B cell (primary cell): ENCODE results near the gene MCOLN1. TPM values are rescaled to one million over a fixed set of nuclear protein-coding genes. Genes with fewer than 3 reads are reported as not detected.

Experiments
- ATAC-seq: fragments of 200-7000 bp; cut with Tn5 transposase; one replicate; pipeline ENCODE4 v1.10.0; 2021; ENCODE audit warnings: low read depth, mild to moderate bottlenecking, moderate number of reproducible peaks, moderate library complexity
- CTCF ChIA-PET: fragments of 350-600 bp; sonication (Branson Sonifier 250); formaldehyde crosslinking; loops from one replicate; lab custom pipeline; 2021; ENCODE audit warnings: antibody characterized with exemption, inconsistent platforms; lab: Charles Lee
- POLR2A ChIA-PET: fragments of 350-600 bp; sonication (Branson Sonifier 250); formaldehyde crosslinking; loops from one replicate; lab custom pipeline; 2021; ENCODE audit warnings: antibody characterized with exemption; lab: Charles Lee
- DNase-seq: peaks from one replicate; pipeline ENCODE4 v3.0.0; 2013
- H2AFZ ChIP-seq: 2 replicates; pipeline ENCODE4 v1.6.1; 2012; ENCODE audit warnings: mild to moderate bottlenecking, low read depth, low read length; ENCODE audit not compliant: insufficient read depth, poor library complexity, severe bottlenecking
- H3K27ac ChIP-seq, 2 donors: 1 replicate in 1 of 2; 2 replicates in 1 of 2; pipeline ENCODE4 v1.5.1; 2012 to 2013; ENCODE audit warnings: low read length in 2 of 2, mild to moderate bottlenecking in 2 of 2, moderate library complexity in 1 of 2
- H3K27me3 ChIP-seq, 4 experiments: fragments of 200-600 bp in 1 of 4; sonication (generic) in 1 of 4; replicated peaks in 1 of 4; 1 replicate in 2 of 4; 2 replicates in 2 of 4; pipeline versions ENCODE4 v1.6.1 to v1.7.0; 2013 to 2016; ENCODE audit warnings: low read length in 3 of 4, mild to moderate bottlenecking in 2 of 4, mixed read lengths in 1 of 4, moderate library complexity in 1 of 4; ENCODE audit not compliant: insufficient read depth in 4 of 4, control insufficient read depth in 3 of 4; ENCODE audit errors: control extremely low read depth in 1 of 4
- H3K36me3 ChIP-seq, 2 experiments: replicated peaks in 1 of 2; 1 replicate in 1 of 2; 2 replicates in 1 of 2; pipeline versions ENCODE4 v1.6.1 to v1.7.1; 2013; ENCODE audit warnings: low read length in 1 of 2; ENCODE audit not compliant: insufficient read depth in 2 of 2, control insufficient read depth in 1 of 2; ENCODE audit errors: control extremely low read depth in 1 of 2, extremely low read depth in 1 of 2
- H3K4me1 ChIP-seq, 2 donors: fragments of 200-600 bp in 1 of 2; sonication (generic) in 1 of 2; 1 replicate in 1 of 2; 2 replicates in 1 of 2; pipeline versions ENCODE4 v1.5.1 to v1.6.1; 2013 to 2017; ENCODE audit warnings: low read length in 2 of 2; ENCODE audit not compliant: control insufficient read depth in 2 of 2, insufficient read depth in 2 of 2
- H3K4me2 ChIP-seq: replicated peaks from 2 replicates; pipeline ENCODE3; 2012; ENCODE audit warnings: mild to moderate bottlenecking, low read depth, low read length; ENCODE audit not compliant: poor library complexity, severe bottlenecking
- H3K4me3 ChIP-seq, 5 experiments: fragments of 200-600 bp in 1 of 5; sonication (generic) in 1 of 5; 1 replicate in 3 of 5; 2 replicates in 2 of 5; pipeline versions ENCODE4 v1.5.1 to v1.7.0; 2011 to 2016; ENCODE audit warnings: low read length in 4 of 5, mild to moderate bottlenecking in 4 of 5, low read depth in 2 of 5, control low read depth in 1 of 5, moderate library complexity in 1 of 5; ENCODE audit not compliant: insufficient read depth in 1 of 5; ENCODE audit errors: control extremely low read depth in 1 of 5, extremely low read depth in 1 of 5
- H3K79me2 ChIP-seq: fragments of 200-600 bp; sonication (generic); one replicate; pipeline ENCODE4 v1.6.0; 2016; ENCODE audit warnings: low read length; ENCODE audit not compliant: control insufficient read depth, insufficient read depth
- H3K9ac ChIP-seq: fragments of 200-600 bp; sonication (generic); 2 replicates; pipeline ENCODE4 v1.6.1; 2017; ENCODE audit warnings: mild to moderate bottlenecking, low read length, moderate library complexity
- H3K9me3 ChIP-seq, 3 donors: one replicate each; pipeline versions ENCODE4 v1.6.1 to v1.7.1; 2013; ENCODE audit warnings: low read length in 2 of 3; ENCODE audit not compliant: control insufficient read depth in 2 of 3, insufficient read depth in 1 of 3; ENCODE audit errors: control extremely low read depth in 1 of 3
- H4K20me1 ChIP-seq: 2 replicates; pipeline ENCODE4 v1.6.0; 2012; ENCODE audit warnings: mild to moderate bottlenecking, low read length; ENCODE audit not compliant: insufficient read depth, control insufficient read depth, poor library complexity, severe bottlenecking
- H3K27ac Mint-ChIP-seq: one replicate; pipeline ENCODE4 v1.8.0; 2021; ENCODE audit warnings: mixed read lengths
- H3K27me3 Mint-ChIP-seq: one replicate; pipeline ENCODE4 v1.8.0; 2021; ENCODE audit warnings: mixed read lengths
- H3K4me1 Mint-ChIP-seq: one replicate; pipeline ENCODE4 v1.8.0; 2021; ENCODE audit warnings: mixed read lengths
- H3K4me3 Mint-ChIP-seq: one replicate; pipeline ENCODE4 v1.8.0; 2021; ENCODE audit warnings: mixed read lengths
- H3K9me3 Mint-ChIP-seq: one replicate; pipeline ENCODE4 v1.8.0; 2022; ENCODE audit warnings: mixed read lengths; ENCODE audit not compliant: insufficient read depth
- CTCF ChIP-seq: fragments of 200-600 bp; IDR thresholded peaks from one replicate; pipeline ENCODE4 v1.8.0; 2022; ENCODE audit warnings: antibody characterized with exemption, mild to moderate bottlenecking
- EZH2 ChIP-seq: IDR thresholded peaks from 2 replicates; pipeline ENCODE4 v1.6.1; 2012; ENCODE audit warnings: borderline replicate concordance, low read depth, mild to moderate bottlenecking, moderate library complexity, low read length; ENCODE audit not compliant: insufficient read depth, poor library complexity, severe bottlenecking
- WGBS: methylation state at CpG from one replicate; pipeline ENCODE4 v1.1.5; 2013; ENCODE audit warnings: missing lambda C conversion rate; ENCODE audit not compliant: insufficient coverage; 5-methylcytosine and 5-hydroxymethylcytosine counted together
- intact Hi-C: fragments of 100-400 bp; cut with micrococcal nuclease; formaldehyde crosslinking; loops from one replicate; pipeline ENCODE4 v1.10.0; 2022
- polyA plus RNA-seq: library from polyadenylated mRNA; depleted of rRNA; stranded (reverse); fragments of >200 nt; gene quantifications from 2 replicates; pipeline ENCODE4 v1.2.3, GENCODE V29; 2012
- total RNA-seq, 2 donors: library from RNA; stranded (reverse); fragments of 120-200 nt in 1 of 2; gene quantifications; 1 replicate in 1 of 2; 2 replicates in 1 of 2; pipeline versions ENCODE4 v1.2.3 to v1.2.4, GENCODE V29; 2013 to 2022

The MCOLN1 gene
- total and polyA plus RNA-seq, 2 donors (not counting 1 experiment from before 2014, with no cell fraction given) = 12.5 to 19.0 TPM

GRCh38 chr19:7478843-7479227, 43.6 kb upstream of the MCOLN1 start:
- peaks cover 6 to 13% of the 10 kb centered on the region in 2 donors for H3K4me1 ChIP-seq
- H3K4me3 Mint-ChIP-seq = no peak overlapping the region
- no peak overlapping the region for H3K4me2 ChIP-seq
- DNase-seq (no peak), ATAC-seq (no peak)
- no peak overlapping the region for H3K9ac ChIP-seq
- H2AFZ ChIP-seq = no peak overlapping the region
- no peaks in the 10 kb centered on the region for H3K36me3 ChIP-seq
- peaks cover 0 to 3% (median 0%) of the 10 kb centered on the region in 3 donors for H3K9me3 ChIP-seq
- H3K4me3 ChIP-seq = no peak overlapping the region
- ChIA-PET CTCF (no interaction called here), POLR2A (no interaction called here)
- intact Hi-C loops = no loop called here
- H3K27ac Mint-ChIP-seq = no peak overlapping the region
- no peak overlapping the region for H3K27ac ChIP-seq
- peaks cover 2% of the 10 kb centered on the region for H3K79me2 ChIP-seq
- H3K27me3 ChIP-seq = no peaks in the 10 kb centered on the region
- no peaks in the 10 kb centered on the region for H3K9me3 Mint-ChIP-seq
- TF ChIP-seq EZH2 (no peak), CTCF (no peak)
- peaks cover 9% of the 10 kb centered on the region for H3K4me1 Mint-ChIP-seq
- 99% methylated on average over 9 of the region's 9 CpGs for WGBS
- H3K27me3 Mint-ChIP-seq = no peaks in the 10 kb centered on the region
- peaks cover 49% of the 10 kb centered on the region for H4K20me1 ChIP-seq

GRCh38 chr19:7480222-7480969, 42.0 kb upstream of the MCOLN1 start:
- intact Hi-C loops = no loop called here
- DNase-seq = no peak
- no peaks in the 10 kb centered on the region for H3K27me3 ChIP-seq
- no peak overlapping the region for H3K4me3 ChIP-seq
- Mint-ChIP-seq H3K4me3 (no peak overlapping the region), H3K27ac (no peak overlapping the region), H3K4me1 (peaks cover 6% of the 10 kb centered on the region), H3K27me3 (no peaks in the 10 kb centered on the region), H3K9me3 (no peaks in the 10 kb centered on the region)
- H3K4me1 ChIP-seq = peaks cover 6 to 8% of the 10 kb centered on the region in 2 donors
- no peak for ATAC-seq
- H3K9ac ChIP-seq = no peak overlapping the region
- H3K27ac ChIP-seq = no peak overlapping the region
- POLR2A ChIA-PET = no interaction called here
- H3K36me3 ChIP-seq = no peaks in the 10 kb centered on the region
- peaks cover 35% of the 10 kb centered on the region for H4K20me1 ChIP-seq
- H2AFZ ChIP-seq = no peak overlapping the region
- peaks cover 0 to 3% (median 0%) of the 10 kb centered on the region in 3 donors for H3K9me3 ChIP-seq
- 85% methylated on average over 7 of the region's 11 CpGs for WGBS
- TF ChIP-seq EZH2 (no peak), CTCF (no peak)
- CTCF ChIA-PET = no interaction called here
- peaks cover 2% of the 10 kb centered on the region for H3K79me2 ChIP-seq
- H3K4me2 ChIP-seq = no peak overlapping the region
